Smooth muscle cell (in vitro differentiated cells): ENCODE results near the gene HOXD3. TPM values are rescaled to one million over a fixed set of nuclear protein-coding genes. Genes with fewer than 3 reads are reported as not detected.
A peak's percentile ranks its signal among the peaks of the same experiment; 100 is the strongest.

ENCODE experiments used
- DNase-seq: peaks from one replicate; lab custom pipeline; 2025; ENCODE audit not compliant: unreplicated experiment; lab: John Stamatoyannopoulos, UW
- H2AFZ ChIP-seq: fragments of 200-600 bp; sonication (generic); 2 replicates; pipeline ENCODE4 v1.6.0; 2016; ENCODE audit warnings: antibody characterized with exemption, low read depth, mild to moderate bottlenecking
- H3F3A ChIP-seq: fragments of 200-600 bp; sonication (generic); 2 replicates; pipeline ENCODE4 v1.6.0; 2017; ENCODE audit warnings: antibody characterized with exemption, low read depth
- H3K27ac ChIP-seq: fragments of 200-600 bp; sonication (generic); 2 replicates; pipeline ENCODE4 v1.5.1; 2016; ENCODE audit warnings: low read depth, mild to moderate bottlenecking
- H3K27me3 ChIP-seq: fragments of 200-600 bp; sonication (generic); 2 replicates; pipeline ENCODE4 v1.6.1; 2016; ENCODE audit warnings: low read depth, mild to moderate bottlenecking
- H3K36me3 ChIP-seq: fragments of 200-600 bp; sonication (generic); 2 replicates; pipeline ENCODE4 v1.5.1; 2016; ENCODE audit warnings: low read depth
- H3K4me1 ChIP-seq: fragments of 200-600 bp; sonication (generic); 2 replicates; pipeline ENCODE4 v1.5.1; 2016; ENCODE audit warnings: low read depth
- H3K4me2 ChIP-seq: fragments of 200-600 bp; sonication (generic); 2 replicates; pipeline ENCODE4 v1.6.0; 2016; ENCODE audit warnings: mild to moderate bottlenecking
- H3K4me3 ChIP-seq: fragments of 200-600 bp; sonication (generic); 2 replicates; pipeline ENCODE4 v1.5.1; 2016; ENCODE audit warnings: mild to moderate bottlenecking
- H3K79me2 ChIP-seq: fragments of 200-600 bp; sonication (generic); 2 replicates; pipeline ENCODE4 v1.6.0; 2016; ENCODE audit warnings: low read depth, mild to moderate bottlenecking
- H3K9ac ChIP-seq: fragments of 200-600 bp; sonication (generic); 2 replicates; pipeline ENCODE4 v1.6.0; 2016; ENCODE audit warnings: low read depth
- H3K9me3 ChIP-seq: fragments of 200-600 bp; sonication (generic); replicated peaks from 2 replicates; pipeline ENCODE4 v1.5.1; 2016; ENCODE audit warnings: low read depth
- H4K20me1 ChIP-seq: fragments of 200-600 bp; sonication (generic); 2 replicates; pipeline ENCODE4 v1.6.0; 2016; ENCODE audit warnings: low read depth
- CTCF ChIP-seq: fragments of 200-600 bp; sonication (generic); IDR thresholded peaks from 2 replicates; pipeline ENCODE4 v1.5.1; 2017; ENCODE audit warnings: borderline replicate concordance, mild to moderate bottlenecking, antibody characterized with exemption; ENCODE audit not compliant: insufficient read depth, poor library complexity, severe bottlenecking
- WGBS: methylation state at CpG from one replicate; pipeline ENCODE4 v1.1.7; 2016; ENCODE audit warnings: low lambda C conversion rate; 5-methylcytosine and 5-hydroxymethylcytosine counted together
- polyA plus RNA-seq: library from polyadenylated mRNA; unstranded; fragments of >200 nt; fragmentation: Nextera tagmentation; extraction: Ambion mirVana; gene quantifications from 2 replicates; pipeline ENCODE4 v1.2.1, GENCODE V29; 2016
- total RNA-seq: library from RNA; depleted of rRNA; stranded (reverse); fragments of >200 nt; gene quantifications from 2 replicates; pipeline ENCODE4 v1.2.3, GENCODE V29; 2014

HOXD3 gene
- total and polyA plus RNA-seq, 2 experiments from 2014 or later = not detected

GRCh38 chr2:176132205-176133171, 24.6 kb upstream of the HOXD3 start:
- Histone ChIP-seq H3K9me3 (no peaks in the 10 kb centered on the region), H4K20me1 (no peaks in the 10 kb centered on the region), H2AFZ (peak overlapping the region; percentile 11), H3K9ac (no peak overlapping the region), H3K27me3 (peaks cover 98% of the 10 kb centered on the region), H3K79me2 (no peaks in the 10 kb centered on the region), H3K4me2 (peak overlapping the region; percentile 84), H3K4me3 (peak overlapping the region; percentile 37), H3K27ac (no peak overlapping the region), H3K36me3 (no peaks in the 10 kb centered on the region), H3K4me1 (peaks cover 7% of the 10 kb centered on the region), H3F3A (no peaks in the 10 kb centered on the region)
- WGBS = 9% methylated on average over 33 of the region's 33 CpGs
- DNase-seq = no peak
- no peak for TF ChIP-seq CTCF

GRCh38 chr2:176133389-176133788, 23.7 kb upstream of the HOXD3 start:
- no peak for DNase-seq
- Histone ChIP-seq H3K9me3 (no peaks in the 10 kb centered on the region), H3K4me2 (no peak overlapping the region), H3K27ac (no peak overlapping the region), H3K9ac (no peak overlapping the region), H4K20me1 (no peaks in the 10 kb centered on the region), H3F3A (no peaks in the 10 kb centered on the region), H3K4me1 (peaks cover 7% of the 10 kb centered on the region), H2AFZ (no peak overlapping the region), H3K79me2 (no peaks in the 10 kb centered on the region), H3K4me3 (no peak overlapping the region), H3K36me3 (no peaks in the 10 kb centered on the region), H3K27me3 (peaks cover 98% of the 10 kb centered on the region)
- no peak for TF ChIP-seq CTCF

- Histone ChIP-seq H3K4me2 (no peak overlapping the region), H3K9ac (no peak overlapping the region), H3K36me3 (no peaks in the 10 kb centered on the region), H3K4me3 (no peak overlapping the region), H2AFZ (no peak overlapping the region), H3K4me1 (peaks cover 7% of the 10 kb centered on the region), H3K27ac (no peak overlapping the region), H3K9me3 (no peaks in the 10 kb centered on the region), H3K79me2 (no peaks in the 10 kb centered on the region), H4K20me1 (no peaks in the 10 kb centered on the region), H3K27me3 (peaks cover 98% of the 10 kb centered on the region), H3F3A (no peaks in the 10 kb centered on the region)
- 26% methylated on average over 4 of the region's 4 CpGs for WGBS
- DNase-seq = no peak
- no peak for TF ChIP-seq CTCF
Measured at GRCh38 chr2:176134035-176134434, 23.1 kb upstream of the HOXD3 start.

GRCh38 chr2:176135035-176135440, 22.1 kb upstream of the HOXD3 start:
- Histone ChIP-seq H3K4me3 (no peak overlapping the region), H2AFZ (no peak overlapping the region), H4K20me1 (no peaks in the 10 kb centered on the region), H3F3A (no peaks in the 10 kb centered on the region), H3K4me1 (no peaks in the 10 kb centered on the region), H3K36me3 (no peaks in the 10 kb centered on the region), H3K4me2 (no peak overlapping the region), H3K27me3 (peaks cover 98% of the 10 kb centered on the region), H3K27ac (no peak overlapping the region), H3K9ac (no peak overlapping the region), H3K79me2 (no peaks in the 10 kb centered on the region), H3K9me3 (no peaks in the 10 kb centered on the region)
- TF ChIP-seq CTCF = no peak
- no peak for DNase-seq
